ENCODE measurements around the gene DHRS11.
A peak's percentile ranks its signal among the peaks of the same experiment; 100 is the strongest.
"Not testable (repeated sequence)": the region's sequence is repeated elsewhere in the genome, so short reads cannot be mapped to it uniquely, and the experiment has no call there.

Gene DHRS11

DNA sequence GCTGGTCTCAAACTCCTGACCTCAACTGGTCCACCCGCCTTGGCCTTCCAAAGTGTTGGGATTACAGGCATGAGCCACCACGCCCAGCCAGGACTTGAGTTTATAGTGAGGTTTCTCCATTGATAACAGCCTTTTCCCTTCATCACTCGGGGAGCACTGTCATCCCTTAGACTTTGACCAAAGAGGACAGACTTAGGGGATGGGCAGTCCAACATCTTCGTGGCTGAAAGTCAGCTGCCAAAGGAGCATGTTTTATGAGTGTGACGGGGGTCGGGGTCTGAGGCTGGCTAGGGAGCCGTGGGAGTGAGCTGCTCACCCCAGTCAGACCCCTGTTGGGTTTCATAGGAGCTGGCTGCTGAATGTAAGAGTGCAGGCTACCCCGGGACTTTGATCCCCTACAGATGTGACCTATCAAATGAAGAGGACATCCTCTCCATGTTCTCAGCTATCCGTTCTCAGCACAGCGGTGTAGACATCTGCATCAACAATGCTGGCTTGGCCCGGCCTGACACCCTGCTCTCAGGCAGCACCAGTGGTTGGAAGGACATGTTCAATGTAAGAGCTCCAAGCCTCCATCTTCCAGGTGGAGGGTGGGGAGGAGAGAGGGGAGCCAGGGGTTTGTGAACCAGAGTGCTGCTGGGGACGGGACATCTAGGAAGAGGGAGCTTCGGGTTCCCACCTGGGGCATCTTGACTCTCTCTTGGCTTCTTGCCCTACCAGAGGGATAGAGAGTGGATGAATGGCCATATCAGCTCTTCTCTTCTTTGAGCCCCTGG is 3.1 kb downstream of the DHRS11 start:
- DNase-seq, result no peak

DNA sequence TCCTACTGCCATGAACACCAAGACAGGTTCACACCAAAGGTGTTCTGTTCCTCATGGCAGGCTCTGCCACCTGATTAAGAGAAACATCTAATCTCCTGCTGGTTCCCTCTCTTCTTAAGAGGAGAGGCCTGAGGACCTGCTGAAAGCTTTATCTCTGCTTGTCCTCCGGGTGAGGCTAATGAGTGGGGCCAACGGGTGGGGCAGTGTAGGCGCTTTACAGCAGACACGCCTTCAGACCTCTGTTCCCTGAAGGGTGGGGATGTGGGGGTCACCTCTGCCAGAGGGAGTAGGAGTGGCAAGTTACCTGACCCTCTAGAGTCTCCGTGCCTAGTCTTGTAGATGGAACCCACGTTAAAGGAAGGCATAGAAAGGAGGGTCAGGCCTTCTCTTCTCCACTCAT is 5.5 kb downstream of the DHRS11 start:
- DNase-seq, result no peak

DNA sequence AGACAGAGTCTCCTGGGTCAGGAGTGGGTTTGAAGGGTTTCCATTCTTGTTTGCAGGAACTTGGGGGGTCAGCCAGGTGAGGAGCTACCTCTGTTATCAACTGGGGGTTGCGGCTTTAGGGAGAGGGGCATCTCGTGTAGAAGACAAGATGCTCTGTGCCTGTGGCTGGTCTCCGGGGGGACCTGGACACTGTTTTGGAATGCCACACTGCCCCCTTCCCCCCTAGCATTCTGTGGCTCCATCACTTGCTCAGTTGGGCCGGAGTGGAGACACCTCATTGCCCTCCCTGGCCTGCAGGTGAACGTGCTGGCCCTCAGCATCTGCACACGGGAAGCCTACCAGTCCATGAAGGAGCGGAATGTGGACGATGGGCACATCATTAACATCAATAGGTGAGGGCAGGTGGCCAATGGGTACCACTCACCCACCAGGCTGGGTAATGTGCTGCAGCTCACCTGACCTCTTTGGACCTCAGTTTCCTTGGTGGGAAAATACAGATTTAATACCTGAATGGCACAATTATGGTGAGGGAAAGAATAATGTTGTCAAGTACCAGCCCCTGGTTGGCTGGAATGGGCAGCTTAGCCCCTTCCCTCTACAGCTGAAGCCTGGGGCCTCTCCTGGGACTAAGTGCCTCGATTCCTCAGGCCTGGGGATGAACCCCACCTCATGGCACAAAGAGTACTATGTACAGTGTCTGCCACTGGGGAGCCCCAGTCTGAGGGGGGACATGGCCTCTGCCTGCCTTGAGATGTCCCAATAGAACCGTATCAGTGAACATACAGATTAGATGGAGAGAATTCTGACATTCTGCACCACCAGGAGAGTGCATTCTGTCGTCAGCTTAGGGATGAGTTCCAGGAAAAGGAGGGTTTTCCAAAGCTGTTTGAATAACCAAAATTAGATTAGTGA is 6.4 kb downstream of the DHRS11 start:
- no peak for DNase-seq

DNA sequence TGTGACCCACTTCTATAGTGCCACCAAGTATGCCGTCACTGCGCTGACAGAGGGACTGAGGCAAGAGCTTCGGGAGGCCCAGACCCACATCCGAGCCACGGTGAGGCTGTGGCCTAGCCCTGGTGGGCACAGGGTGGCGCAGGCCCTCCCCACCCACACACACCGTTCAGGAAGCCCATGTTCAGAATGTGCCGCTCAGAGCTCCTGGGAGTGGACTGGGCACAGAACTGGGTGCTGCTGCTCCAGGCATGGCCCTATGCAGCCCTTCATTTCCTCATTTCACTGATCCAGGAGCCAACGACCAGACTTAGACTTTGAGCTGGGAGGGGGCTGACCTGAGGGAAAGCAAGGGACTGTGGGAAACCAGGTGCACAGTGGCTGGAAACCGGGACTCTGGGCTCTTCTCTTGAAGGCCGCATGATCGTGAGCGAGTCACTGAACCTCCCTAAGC is 7.3 kb downstream of the DHRS11 start:
- DNase-seq, result no peak

DNA sequence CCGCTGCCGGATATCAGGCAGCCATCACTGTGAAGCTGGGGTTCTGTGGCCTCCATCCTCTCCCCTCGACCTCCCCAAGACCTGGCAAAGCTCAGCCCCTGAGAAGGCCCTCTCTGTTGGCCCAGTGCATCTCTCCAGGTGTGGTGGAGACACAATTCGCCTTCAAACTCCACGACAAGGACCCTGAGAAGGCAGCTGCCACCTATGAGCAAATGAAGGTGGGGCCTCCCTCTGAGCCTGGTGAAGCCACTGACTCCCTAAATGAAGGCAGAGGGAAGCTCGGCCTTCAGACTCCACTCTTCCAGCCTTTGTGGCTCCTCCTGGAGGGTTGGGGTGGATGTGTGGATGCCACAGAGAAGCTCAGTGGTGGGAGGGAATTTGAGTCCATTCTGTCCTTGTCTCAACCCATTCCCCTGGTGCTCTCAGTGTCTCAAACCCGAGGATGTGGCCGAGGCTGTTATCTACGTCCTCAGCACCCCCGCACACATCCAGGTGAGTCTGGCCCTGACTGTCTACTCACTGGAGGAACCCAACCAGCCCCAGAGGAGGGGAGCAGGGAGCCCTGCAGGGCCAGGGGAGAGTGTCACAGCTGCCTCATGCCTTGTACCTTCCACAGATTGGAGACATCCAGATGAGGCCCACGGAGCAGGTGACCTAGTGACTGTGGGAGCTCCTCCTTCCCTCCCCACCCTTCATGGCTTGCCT is 8.0 kb downstream of the DHRS11 start:
- no peak for DNase-seq

DNA sequence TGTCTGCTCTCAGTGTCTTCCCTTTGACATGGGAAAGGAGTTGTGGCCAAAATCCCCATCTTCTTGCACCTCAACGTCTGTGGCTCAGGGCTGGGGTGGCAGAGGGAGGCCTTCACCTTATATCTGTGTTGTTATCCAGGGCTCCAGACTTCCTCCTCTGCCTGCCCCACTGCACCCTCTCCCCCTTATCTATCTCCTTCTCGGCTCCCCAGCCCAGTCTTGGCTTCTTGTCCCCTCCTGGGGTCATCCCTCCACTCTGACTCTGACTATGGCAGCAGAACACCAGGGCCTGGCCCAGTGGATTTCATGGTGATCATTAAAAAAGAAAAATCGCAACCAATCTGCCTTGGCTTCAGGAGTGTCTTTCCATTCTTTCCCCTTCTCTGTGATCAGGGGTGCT is 8.8 kb downstream of the DHRS11 start:
- no peak for DNase-seq

DNA sequence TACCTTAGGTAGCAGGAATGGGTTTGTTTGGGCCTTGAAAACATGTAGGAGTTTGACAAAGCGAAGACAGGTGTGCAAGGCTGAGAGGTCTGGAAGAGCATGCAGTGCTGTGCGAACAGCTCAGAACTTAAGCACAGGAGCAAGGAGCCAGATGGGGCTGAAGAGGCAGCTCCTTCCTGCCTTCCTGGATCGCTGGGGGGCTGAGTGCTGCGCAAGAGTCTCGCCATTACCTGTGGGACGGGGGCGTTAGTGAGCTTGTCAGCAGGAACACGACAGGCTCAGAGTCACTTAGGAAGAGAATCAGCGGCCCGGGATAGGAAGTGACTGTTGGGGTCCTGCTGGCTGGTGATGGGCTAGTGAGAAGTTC is 9.2 kb downstream of the DHRS11 start:
- DNase-seq, result no peak

DNA sequence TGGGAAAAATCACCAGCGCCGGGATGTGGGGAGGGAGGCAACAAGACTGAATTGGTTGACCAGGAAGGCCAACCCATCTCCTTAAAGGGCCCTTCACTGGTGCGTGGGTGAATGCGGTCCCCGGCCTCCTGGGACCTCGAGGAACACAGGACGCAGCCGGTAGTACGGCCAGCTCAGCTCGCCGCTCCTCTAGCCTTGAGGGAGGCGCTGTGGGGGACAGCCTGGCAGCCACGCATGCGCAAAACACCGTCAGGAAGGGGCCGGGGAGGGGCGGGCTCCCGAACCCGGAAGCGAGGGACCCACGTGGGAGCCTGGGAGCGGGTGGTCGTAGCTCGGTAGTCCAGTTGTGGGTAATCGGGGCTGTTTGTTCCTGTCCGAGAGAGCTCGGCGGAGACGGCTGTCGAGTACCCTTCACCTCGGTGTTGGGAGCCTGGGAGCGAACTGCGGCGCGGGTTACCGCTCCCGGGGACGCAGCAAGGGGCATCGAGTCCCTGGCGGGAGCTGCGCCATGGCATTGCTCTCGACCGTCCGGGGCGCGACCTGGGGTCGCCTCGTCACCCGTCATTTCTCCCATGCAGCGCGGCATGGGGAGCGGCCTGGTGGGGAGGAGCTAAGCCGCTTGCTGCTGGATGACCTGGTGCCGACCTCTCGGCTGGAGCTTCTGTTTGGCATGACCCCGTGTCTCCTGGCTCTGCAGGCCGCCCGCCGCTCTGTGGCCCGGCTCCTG is 9.8 kb downstream of the DHRS11 start, which contains the start of gene MRM1:
Gene MRM1 (plus strand): TSS at position 281 of the 727 bp plus-strand sequence. CDS start 228 bp downstream, at position 509.
- peak; percentile 84 for DNase-seq

DNA sequence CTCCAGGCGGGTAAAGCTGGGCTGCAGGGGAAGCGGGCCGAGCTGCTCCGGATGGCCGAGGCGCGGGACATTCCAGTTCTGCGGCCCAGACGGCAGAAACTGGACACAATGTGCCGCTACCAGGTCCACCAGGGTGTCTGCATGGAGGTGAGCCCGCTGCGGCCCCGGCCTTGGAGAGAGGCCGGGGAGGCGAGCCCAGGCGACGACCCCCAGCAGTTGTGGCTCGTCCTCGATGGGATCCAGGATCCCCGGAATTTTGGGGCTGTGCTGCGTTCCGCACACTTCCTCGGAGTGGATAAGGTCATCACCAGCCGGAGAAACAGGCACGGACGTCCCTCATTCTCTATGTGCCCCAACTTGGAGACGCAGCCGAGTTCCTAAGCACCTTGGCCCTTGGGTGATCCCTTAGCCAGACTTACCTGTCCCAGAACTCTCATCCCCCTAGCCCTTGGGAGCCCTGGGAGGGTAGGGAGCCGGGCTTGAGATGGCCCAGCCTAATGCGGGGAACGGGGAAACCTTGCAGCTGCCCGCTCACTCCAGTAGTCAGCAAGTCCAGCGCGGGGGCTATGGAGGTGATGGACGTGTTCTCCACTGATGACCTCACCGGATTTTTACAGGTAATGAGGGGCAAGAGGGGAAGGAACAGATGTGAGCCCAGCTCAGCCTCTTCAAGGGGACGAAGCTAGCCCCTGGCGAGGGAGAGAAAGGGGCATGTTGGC is 10.5 kb downstream of the DHRS11 start:
- no peak for DNase-seq

DNA sequence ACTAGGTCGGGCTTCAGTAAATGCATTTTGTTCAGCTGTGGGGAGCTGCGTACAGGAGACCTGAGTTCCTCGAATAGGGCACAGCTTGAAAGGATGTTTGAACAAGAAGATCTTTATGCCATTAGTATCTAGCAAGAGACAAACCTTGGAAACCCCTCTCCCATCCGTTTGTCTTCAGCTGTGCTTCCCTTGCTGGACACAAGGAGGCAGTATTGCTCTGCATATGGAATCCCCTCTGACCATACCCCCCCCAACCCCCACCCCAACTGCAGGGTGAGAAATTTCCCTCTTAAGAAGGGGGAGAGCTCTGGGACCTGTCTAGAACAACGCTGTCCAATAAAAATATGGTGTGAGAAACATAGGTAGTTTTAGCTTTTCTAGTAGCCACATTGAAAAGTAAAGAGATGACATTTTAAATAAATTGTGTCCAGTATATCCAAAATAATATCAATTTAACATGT is 11.3 kb downstream of the DHRS11 start:
- peak; percentile 51 for DNase-seq

DNA sequence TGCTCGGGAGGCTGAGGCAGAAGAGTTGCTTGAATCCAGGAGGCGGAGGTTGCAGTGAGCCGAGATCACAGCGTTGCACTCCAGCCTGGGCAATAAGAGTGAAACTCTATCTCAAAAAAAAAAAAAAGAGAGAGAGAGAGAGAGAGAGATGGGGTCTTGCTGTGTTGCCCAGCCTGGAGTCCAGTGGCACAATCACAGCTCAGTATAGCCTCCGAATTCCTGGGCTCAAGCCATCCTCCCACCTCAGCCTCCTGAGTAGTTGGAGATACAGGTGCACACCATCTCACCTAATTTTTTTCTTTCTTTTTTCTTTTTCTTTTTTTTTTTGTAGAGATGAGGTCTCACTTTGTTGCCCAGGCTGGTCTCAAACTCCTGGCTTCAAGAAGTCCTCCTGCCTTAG is 13.3 kb downstream of the DHRS11 start:
- not testable (repeated sequence) for DNase-seq

DNA sequence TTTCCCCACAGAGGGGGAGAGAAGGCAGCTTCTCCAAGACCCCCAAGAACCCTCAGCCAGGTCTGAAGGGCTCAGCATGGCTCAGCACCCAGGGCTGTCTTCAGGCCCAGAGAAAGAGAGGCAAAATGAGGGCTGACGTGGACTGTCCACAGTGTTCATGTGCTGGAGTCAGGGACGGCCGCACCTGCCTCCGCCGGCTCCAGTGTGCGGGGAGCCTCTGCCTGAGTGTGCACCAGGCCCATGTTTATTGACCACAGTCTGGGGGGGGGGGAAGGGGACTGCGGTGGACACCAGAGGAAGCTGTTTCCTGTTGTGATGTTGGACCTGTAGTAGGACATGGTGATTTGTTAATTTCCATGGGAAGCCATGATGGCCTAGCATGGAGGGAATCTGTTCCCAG is 16.6 kb downstream of the DHRS11 start:
- DNase-seq, result no peak

DNA sequence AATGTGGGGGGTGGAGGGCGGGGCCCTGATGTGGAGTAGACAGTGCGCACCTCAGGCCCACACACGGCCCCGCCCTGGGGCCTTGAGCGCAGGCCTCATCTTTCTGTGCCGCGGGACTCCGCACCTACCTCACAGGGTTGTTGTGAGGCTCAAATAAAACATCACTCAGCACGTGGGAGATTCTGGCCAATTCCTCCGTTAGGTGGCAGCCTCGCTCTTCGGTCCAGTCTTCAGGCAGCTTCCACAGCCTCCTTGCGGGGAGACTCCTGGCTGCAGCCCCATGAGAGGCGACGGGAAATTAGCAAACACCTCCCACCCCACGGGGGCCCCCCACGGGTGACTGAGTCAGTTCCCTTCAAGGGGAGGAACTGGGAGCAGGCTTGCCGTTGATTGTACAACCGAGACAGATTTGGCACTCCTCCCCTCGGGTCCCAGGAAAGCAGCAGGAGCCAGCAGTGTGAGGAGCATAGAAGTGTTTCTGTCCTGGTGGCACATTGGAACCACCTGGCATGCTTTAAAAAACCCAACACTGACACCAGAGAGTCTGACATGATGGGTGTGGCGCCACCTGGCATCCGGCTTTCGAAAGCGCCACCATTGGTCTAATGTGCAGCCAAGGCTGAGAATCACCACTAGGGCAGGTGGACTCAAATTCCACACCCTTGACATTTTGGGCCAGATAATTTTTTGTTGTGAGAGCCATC is 17.3 kb downstream of the DHRS11 start:
- DNase-seq, result peak; percentile 77

DNA sequence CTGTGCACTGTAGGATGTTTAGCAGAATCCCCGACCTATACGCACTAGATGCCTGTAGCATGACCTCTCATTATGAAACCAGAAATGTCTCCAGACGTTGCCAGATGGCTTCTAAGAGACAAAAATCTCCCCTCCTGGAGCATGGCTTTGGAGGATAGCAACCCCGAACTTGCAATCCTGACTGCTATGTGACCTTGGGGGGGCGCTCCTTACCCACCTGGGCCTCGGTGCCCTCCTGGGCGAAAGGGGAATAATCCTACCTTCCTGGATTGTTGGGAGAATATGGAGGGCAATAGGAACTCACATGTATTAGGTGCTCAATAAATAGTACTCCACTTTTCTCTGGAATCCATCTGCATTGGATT is 17.8 kb downstream of the DHRS11 start:
- no peak for DNase-seq

DNA sequence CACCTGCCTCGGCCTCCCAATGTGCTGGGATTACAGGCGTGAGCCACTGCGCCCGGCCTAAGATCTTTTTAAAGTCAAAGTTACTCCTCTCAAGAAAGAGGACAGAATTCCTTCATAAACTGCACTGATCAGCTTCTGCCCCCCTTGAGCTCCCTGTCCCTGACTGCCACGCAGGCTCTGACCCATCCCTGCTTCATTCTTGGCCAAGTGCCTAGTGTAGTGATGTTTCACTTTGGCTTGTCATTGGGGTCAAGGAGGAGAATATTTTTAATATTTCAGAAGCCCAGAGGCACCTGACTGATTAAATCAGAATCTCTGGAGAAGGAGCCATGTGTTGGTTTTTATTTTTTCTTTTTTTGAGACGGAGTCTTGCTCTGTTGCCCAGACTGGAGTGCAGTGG is 18.8 kb downstream of the DHRS11 start:
- no peak for DNase-seq

DNA sequence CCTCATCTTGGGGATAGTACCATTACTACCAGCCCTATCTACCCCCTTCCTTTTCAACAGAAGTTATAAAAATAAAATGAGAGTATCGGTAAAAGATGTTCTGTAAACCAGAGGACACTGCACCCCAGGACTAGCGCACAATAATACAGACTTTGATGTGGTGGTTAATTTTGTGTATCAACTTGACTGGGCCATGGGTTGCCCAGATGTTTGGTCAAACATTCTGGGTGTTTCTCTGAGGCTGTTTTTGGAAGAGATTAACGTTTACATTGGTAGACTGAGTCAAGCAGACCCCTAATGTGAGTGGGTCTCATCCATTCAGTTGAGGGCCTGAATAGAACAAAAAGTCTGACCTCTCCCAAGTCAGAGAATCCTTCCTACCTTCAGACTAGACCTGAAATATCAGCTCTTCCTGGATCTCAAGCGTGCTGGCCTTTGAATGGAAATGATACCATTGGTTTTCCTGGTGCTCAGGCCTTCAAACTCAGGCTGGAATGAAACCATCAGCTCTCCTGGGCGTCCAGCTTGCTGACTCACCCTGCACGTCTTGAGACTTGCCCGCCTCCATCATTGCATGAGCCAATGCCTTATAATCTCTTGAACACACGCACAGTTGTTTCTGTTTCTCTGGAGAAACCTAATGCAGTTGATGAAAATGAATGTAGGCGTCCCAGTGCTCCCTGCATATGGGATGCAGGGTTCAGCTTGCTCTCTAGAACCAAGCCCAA is 19.8 kb downstream of the DHRS11 start:
- DNase-seq, result no peak

DNA sequence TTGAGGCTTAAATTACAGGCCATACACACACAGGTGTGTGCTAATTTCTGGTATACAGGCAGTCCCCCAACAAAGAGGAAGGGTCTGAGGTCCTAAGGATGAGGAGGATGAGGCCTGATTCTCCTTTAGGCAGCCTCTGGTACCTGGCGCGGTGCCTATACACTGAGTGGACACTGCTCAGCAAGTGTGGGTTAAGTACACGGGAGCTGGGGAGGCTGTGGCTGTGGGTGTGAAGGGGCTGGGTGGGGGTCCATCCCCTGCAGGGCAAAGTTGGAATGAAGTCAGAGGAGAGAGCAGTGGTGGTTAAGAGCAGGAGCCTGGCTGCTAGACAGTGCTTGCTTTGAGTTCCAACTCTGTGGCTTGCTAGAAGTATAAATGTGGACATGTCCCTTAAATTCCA is 20.6 kb downstream of the DHRS11 start:
- DNase-seq, result no peak

DNA sequence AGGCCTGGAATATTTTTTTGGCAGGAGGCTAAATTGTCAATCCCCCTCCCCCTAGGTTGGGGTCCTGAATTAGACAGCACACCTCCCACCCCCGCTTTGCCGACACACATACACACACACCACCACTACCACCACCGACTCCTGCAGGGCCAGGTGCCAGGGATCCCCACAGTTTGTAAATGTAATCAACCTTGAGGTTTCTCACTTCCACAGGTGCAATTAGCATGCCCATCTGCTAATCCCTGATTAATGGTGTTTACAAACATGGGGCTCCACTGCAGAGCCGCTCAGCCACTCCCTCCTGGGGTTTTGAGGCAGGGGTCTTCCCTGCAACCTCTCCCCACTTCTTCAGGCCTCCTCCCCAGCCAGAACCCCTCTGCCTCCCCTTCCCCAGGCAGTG is 21.5 kb downstream of the DHRS11 start:
- DNase-seq, result no peak

DNA sequence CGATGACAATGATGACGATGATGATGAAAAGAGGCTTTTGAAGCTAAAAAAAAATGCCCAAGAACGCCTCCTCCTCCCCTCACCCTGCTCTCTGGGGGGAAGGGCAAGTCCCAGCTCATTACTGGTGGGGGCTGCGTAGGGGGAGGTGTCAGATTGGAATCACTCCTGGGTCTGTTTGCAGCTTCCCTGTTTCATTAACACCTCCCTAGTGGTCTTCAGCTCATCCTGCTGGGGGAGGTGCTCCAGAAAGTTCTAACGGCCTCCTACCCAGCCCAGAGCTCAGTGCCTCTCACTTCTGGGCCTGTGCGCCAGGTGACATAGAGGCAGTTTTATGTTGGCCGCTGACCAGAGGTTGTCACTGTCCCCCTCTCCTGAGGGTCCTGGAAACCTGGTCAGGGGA is 22.4 kb downstream of the DHRS11 start:
- DNase-seq, result no peak

DNA sequence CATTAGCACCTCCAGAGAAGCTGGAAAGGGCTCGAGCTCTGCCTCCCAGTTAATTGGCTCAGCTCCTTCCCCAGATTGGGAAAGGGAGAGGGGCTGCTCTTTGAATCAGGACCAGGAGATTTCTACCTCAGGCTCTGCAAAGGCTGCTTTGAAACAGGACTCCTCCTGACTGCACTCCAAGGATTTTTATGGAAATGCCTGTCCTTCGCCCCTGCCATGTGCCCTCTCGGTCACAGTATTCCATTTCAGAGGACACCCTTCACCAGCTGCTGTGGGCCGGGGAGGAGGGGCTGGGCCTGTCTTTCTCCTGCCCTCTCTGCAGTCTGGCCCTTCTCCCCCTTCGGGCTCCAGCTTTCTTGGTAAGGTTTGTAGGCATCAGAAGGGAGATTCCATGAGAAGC is 23.3 kb downstream of the DHRS11 start:
- no peak for DNase-seq

Data from DMS153 (cell line).